Suprapubic skin (tissue), 4 donors: ENCODE results near the gene DSE. TPM values are rescaled to one million over a fixed set of nuclear protein-coding genes. Genes with fewer than 3 reads are reported as not detected.

Source experiments
- DNase-seq, 2 donors: peaks; one replicate each; pipeline ENCODE4 v3.0.0-alpha.2; 2019; ENCODE audit warnings: low spot score in 2 of 2
- H3K27ac ChIP-seq: fragments of 200-600 bp; sonication (generic); one replicate; pipeline ENCODE4 v1.5.1; 2019
- H3K27me3 ChIP-seq: fragments of 200-600 bp; sonication (generic); one replicate; pipeline ENCODE4 v1.5.1; 2019
- H3K36me3 ChIP-seq: fragments of 200-600 bp; sonication (generic); one replicate; pipeline ENCODE4 v1.5.1; 2019
- H3K4me1 ChIP-seq: fragments of 200-600 bp; sonication (generic); one replicate; pipeline ENCODE4 v1.5.1; 2019
- H3K4me3 ChIP-seq: fragments of 200-600 bp; sonication (generic); one replicate; pipeline ENCODE4 v1.5.1; 2019; ENCODE audit warnings: mild to moderate bottlenecking
- H3K9me3 ChIP-seq: fragments of 200-600 bp; sonication (generic); one replicate; pipeline ENCODE4 v1.5.1; 2019
- EP300 ChIP-seq: sonication (generic); formaldehyde crosslinking; IDR thresholded peaks from one replicate; pipeline ENCODE4 v1.6.1; 2017; ENCODE audit warnings: antibody characterized with exemption
- POLR2A ChIP-seq, 2 donors: fragments of 450-650 bp; IDR thresholded peaks; one replicate each; pipeline ENCODE4 v1.6.1; 2017; ENCODE audit warnings: antibody characterized with exemption in 2 of 2, mild to moderate bottlenecking in 2 of 2, moderate library complexity in 2 of 2
- POLR2AphosphoS5 ChIP-seq, 3 donors: sonication (generic); formaldehyde crosslinking; IDR thresholded peaks; one replicate each; pipeline ENCODE4 v1.6.1; 2017; ENCODE audit warnings: antibody characterized with exemption in 3 of 3
- WGBS: methylation state at CpG from one replicate; pipeline ENCODE4 v1.1.5; 2018; 5-methylcytosine and 5-hydroxymethylcytosine counted together
- total RNA-seq, 4 donors: library from RNA; depleted of rRNA; stranded (reverse); fragments of >200 nt; gene quantifications; one replicate each; pipeline ENCODE4 v1.1.0, GENCODE V29; 2016
- TF ChIP-seq, protein P1 (sequence below), 2 donors: fragments of 200-600 bp in 1 of 2; fragments of 450-650 bp in 1 of 2; sonication (generic) in 1 of 2; IDR thresholded peaks; one replicate each; pipeline ENCODE4 v1.5.1; 2016 to 2019; ENCODE audit warnings: antibody characterized with exemption in 2 of 2, mild to moderate bottlenecking in 1 of 2, moderate library complexity in 1 of 2

Gene DSE
- total RNA-seq, 4 donors from 2014 or later = 36.0 to 40.0 (median 37.2) TPM

- TF ChIP-seq POLR2A (IDR thresholded peaks at IDR 0.05) = no peak
- no peak for TF ChIP-seq EP300
- TF ChIP-seq, protein P1, sequence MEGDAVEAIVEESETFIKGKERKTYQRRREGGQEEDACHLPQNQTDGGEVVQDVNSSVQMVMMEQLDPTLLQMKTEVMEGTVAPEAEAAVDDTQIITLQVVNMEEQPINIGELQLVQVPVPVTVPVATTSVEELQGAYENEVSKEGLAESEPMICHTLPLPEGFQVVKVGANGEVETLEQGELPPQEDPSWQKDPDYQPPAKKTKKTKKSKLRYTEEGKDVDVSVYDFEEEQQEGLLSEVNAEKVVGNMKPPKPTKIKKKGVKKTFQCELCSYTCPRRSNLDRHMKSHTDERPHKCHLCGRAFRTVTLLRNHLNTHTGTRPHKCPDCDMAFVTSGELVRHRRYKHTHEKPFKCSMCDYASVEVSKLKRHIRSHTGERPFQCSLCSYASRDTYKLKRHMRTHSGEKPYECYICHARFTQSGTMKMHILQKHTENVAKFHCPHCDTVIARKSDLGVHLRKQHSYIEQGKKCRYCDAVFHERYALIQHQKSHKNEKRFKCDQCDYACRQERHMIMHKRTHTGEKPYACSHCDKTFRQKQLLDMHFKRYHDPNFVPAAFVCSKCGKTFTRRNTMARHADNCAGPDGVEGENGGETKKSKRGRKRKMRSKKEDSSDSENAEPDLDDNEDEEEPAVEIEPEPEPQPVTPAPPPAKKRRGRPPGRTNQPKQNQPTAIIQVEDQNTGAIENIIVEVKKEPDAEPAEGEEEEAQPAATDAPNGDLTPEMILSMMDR (IDR thresholded peaks at IDR 0.05) = no peak
- TF ChIP-seq POLR2AphosphoS5 (IDR thresholded peaks at IDR 0.05) = no peak
- Histone ChIP-seq H3K27me3 (no peaks in the 10 kb centered on the region), H3K36me3 (no peaks in the 10 kb centered on the region), H3K27ac (no peak overlapping the region), H3K4me1 (no peaks in the 10 kb centered on the region), H3K9me3 (no peaks in the 10 kb centered on the region), H3K4me3 (no peak overlapping the region)
- DNase-seq = no peak
- WGBS = 72% methylated on average over 1 of the region's 1 CpG
Observed at GRCh38 chr6:116482780-116483179, 112.0 kb downstream of the DSE start.

DNA sequence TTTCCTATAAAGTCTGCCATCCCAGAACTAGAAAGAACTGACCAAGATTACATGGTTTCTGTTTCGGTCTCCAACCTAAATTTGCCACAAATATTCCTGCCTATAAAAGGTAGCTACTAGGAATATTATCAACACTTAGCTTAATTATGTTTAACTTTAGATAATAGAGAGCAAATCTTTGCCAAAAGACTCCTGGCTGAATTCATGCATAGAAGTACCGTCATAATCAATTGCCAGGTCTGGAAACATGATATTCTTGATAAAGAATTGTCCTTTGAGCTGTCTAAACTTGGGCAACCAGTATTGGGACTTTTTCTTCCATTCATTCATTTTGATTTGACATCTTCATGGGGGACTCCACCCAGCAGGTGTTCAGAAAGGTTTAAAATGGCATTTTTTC, 112.9 kb downstream of the DSE start:
- no peak for DNase-seq
- Histone ChIP-seq H3K4me1 (no peaks in the 10 kb centered on the region), H3K36me3 (no peaks in the 10 kb centered on the region), H3K27me3 (no peaks in the 10 kb centered on the region), H3K9me3 (no peaks in the 10 kb centered on the region), H3K4me3 (no peak overlapping the region), H3K27ac (no peak overlapping the region)
- TF ChIP-seq POLR2AphosphoS5 (IDR thresholded peaks at IDR 0.05) (no peak), POLR2A (IDR thresholded peaks at IDR 0.05) (no peak), EP300 (no peak)
- TF ChIP-seq, protein P1 (IDR thresholded peaks at IDR 0.05) = no peak
- 53% methylated on average over 2 of the region's 2 CpGs for WGBS

DNA sequence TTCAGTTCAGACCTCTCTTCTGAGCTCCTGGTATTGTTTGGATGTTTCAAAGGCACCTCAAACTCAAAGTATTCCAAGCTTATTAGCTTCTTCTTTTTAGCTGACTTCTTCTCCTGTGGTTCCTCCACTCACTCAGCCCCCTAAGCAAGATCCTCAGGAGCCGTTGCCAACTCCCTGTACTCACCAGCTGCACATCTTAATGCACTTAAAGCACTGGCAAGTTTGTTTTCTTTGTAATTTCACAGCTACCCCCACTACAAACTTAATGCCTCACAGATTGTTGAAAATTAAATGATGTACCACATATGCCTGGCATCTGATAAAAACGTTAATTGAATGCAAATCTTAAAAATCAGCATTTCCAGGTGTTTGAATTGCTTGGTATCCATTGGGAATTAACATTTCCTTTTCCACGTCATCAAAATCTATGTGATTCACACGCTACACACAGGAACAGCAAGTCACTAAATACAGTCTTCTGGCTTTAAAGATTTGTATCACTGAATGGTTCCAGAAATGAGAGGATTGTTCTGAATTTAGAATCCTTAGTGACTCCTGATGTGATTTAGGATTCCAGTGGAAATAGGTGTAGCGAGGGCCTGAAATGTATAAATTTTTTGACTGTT, 114.9 kb downstream of the DSE start:
- no peak overlapping the region for H3K27ac ChIP-seq
- whole genome bisulfite sequencing = 57% methylated on average over 5 of the region's 5 CpGs
- DNase-seq = no peak

DNA sequence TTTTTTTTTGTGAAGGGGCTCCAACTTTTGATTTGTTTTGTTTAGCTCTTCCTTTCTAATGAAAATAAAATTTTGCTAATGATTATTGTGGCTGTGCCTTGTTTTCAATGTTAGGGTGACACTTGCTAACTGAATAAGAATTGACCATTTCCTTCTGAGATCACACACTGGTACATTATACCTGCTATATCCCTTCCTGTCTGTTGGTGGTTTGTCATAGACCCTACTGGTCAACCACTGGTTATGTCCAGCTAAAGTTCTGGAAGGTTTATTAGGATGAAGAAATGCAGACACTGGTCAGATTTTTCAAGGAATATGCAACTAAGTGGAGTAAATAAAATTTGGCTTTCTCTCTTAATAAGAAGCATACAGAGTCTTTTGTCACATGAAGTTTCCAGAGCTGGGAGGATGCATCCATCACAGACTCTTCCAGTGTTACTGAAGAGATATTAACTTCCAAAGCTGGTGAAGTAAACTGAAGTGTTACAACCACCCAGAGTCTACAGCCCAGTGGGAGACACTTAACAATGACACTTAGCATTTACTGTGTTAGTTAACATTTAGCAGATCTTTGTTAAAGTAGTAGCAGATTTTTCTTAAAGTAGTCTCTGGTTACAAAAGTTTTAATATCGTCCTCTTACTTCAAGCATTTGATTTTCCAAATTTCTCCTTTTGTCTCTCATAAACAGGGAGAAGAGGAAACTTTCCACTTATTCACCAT, 121.0 kb downstream of the DSE start:
- DNase-seq = no peak
- 61% methylated on average over 1 of the region's 1 CpG for WGBS
- TF ChIP-seq POLR2AphosphoS5 (IDR thresholded peaks at IDR 0.05) (no peak), POLR2A (IDR thresholded peaks at IDR 0.05) (no peak), EP300 (no peak)
- TF ChIP-seq, protein P1 (IDR thresholded peaks at IDR 0.05) = no peak

More for the DNA sequence above, 114.9 kb downstream of the DSE start:
- H3K9me3 ChIP-seq = no peaks in the 10 kb centered on the region
- TF ChIP-seq POLR2A (IDR thresholded peaks at IDR 0.05) (no peak), POLR2AphosphoS5 (IDR thresholded peaks at IDR 0.05) (no peak), EP300 (no peak)
- TF ChIP-seq, protein P1 (IDR thresholded peaks at IDR 0.05) = no peak
- H3K4me1 ChIP-seq = no peaks in the 10 kb centered on the region
- no peaks in the 10 kb centered on the region for H3K27me3 ChIP-seq
- H3K36me3 ChIP-seq = no peaks in the 10 kb centered on the region
- no peak overlapping the region for H3K4me3 ChIP-seq

DNA sequence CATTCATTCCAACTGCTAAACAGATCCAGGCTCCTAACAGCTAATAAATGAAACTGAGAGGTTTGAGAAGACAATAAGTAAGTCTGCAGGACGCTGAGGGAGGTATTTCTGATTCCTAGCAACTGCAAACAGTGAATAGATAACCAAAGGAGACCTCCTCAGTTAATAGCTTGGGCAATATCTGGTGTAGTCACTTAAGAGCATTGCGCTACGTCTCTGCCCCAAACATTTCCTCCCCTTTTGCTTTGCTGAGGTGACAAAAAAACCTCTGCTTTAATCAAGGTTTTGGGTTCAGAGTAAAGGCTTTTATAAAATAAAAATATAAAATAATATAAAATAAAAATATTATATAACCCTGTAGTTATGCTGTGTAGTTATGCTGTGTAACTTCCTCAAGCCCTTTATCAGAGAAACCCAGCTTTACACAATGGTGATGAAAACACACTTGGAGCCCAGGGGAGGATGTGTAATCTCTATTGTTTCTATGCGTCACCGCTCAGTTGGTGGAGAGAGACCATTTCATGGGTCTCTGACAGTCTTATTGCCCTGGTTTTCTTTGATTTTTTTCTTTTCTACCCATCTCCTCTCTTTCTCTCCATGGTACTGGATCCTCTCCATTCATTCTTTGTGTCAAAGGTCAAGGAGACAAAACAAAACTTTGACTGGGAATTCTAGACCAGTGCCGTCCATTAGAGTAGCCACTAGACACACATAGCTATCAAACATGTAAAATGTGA, 121.8 kb downstream of the DSE start:
- DNase-seq = no peak
- Histone ChIP-seq H3K27me3 (no peaks in the 10 kb centered on the region), H3K4me3 (no peak overlapping the region), H3K4me1 (no peaks in the 10 kb centered on the region), H3K36me3 (no peaks in the 10 kb centered on the region), H3K9me3 (no peaks in the 10 kb centered on the region), H3K27ac (no peak overlapping the region)
- 75% methylated on average over 6 of the region's 6 CpGs for WGBS
- TF ChIP-seq POLR2A (IDR thresholded peaks at IDR 0.05) (no peak), POLR2AphosphoS5 (IDR thresholded peaks at IDR 0.05) (no peak), EP300 (no peak)
- TF ChIP-seq, protein P1 (IDR thresholded peaks at IDR 0.05) = no peak

More for the DNA sequence above, 121.0 kb downstream of the DSE start:
- Histone ChIP-seq H3K9me3 (no peaks in the 10 kb centered on the region), H3K27ac (no peak overlapping the region), H3K36me3 (no peaks in the 10 kb centered on the region), H3K4me3 (no peak overlapping the region), H3K27me3 (no peaks in the 10 kb centered on the region), H3K4me1 (no peaks in the 10 kb centered on the region)
